Nephron (organoid): ENCODE data around the gene AGAP1.

Experiments
- H3K27ac Mint-ChIP-seq, 3 experiments: 2 replicates each; pipeline ENCODE4 v1.8.0; 2020; ENCODE audit warnings: mixed read lengths in 3 of 3, mild to moderate bottlenecking in 2 of 3, moderate library complexity in 1 of 3
- H3K27me3 Mint-ChIP-seq: 2 replicates; pipeline ENCODE4 v1.8.0; 2021; ENCODE audit warnings: low read depth, mild to moderate bottlenecking, moderate library complexity, mixed read lengths
- H3K36me3 Mint-ChIP-seq: 2 replicates; pipeline ENCODE4 v1.8.0; 2020; ENCODE audit warnings: low read depth, mixed read lengths
- H3K4me1 Mint-ChIP-seq: 2 replicates; pipeline ENCODE4 v1.8.0; 2020; ENCODE audit warnings: mixed read lengths
- H3K4me3 Mint-ChIP-seq, 3 experiments: 2 replicates each; pipeline ENCODE4 v1.8.0; 2020; ENCODE audit warnings: mild to moderate bottlenecking in 3 of 3, mixed read lengths in 3 of 3, moderate library complexity in 2 of 3
- H3K9me3 Mint-ChIP-seq: 2 replicates; pipeline ENCODE4 v1.8.0; 2020; ENCODE audit warnings: mixed read lengths
- CTCF ChIP-seq, 3 experiments: fragments of 200-600 bp; sonication (generic); IDR thresholded peaks; one replicate each; pipeline ENCODE4 v1.5.0; 2021; ENCODE audit warnings: antibody characterized with exemption in 3 of 3; ENCODE audit not compliant: unreplicated experiment in 3 of 3

The AGAP1 gene

GRCh38 chr2:235609746-235610145, 115.9 kb downstream of the AGAP1 start:
- peaks cover 8% of the 10 kb centered on the region for H3K27me3 Mint-ChIP-seq
- H3K9me3 Mint-ChIP-seq, result no peaks in the 10 kb centered on the region
- H3K36me3 Mint-ChIP-seq, result no peaks in the 10 kb centered on the region
- H3K27ac Mint-ChIP-seq, result no peak overlapping the region
- peaks cover 51% of the 10 kb centered on the region for H3K4me1 Mint-ChIP-seq
- no peak overlapping the region for H3K4me3 Mint-ChIP-seq
- no peak for TF ChIP-seq CTCF (IDR thresholded peaks at IDR 0.05; ENCODE audit: unreplicated experiment in 3 of 3)

GRCh38 chr2:235610696-235611257, 116.9 kb downstream of the AGAP1 start:
- Mint-ChIP-seq H3K9me3 (no peaks in the 10 kb centered on the region), H3K4me1 (peaks cover 53% of the 10 kb centered on the region), H3K36me3 (no peaks in the 10 kb centered on the region), H3K4me3 (no peak overlapping the region), H3K27ac (no peak overlapping the region), H3K27me3 (peaks cover 7% of the 10 kb centered on the region)
- TF ChIP-seq CTCF (IDR thresholded peaks at IDR 0.05; ENCODE audit: unreplicated experiment in 3 of 3), result no peak

- H3K27me3 Mint-ChIP-seq, result peaks cover 7% of the 10 kb centered on the region
- H3K9me3 Mint-ChIP-seq, result no peaks in the 10 kb centered on the region
- no peak for TF ChIP-seq CTCF (IDR thresholded peaks at IDR 0.05; ENCODE audit: unreplicated experiment in 3 of 3)
- no peak overlapping the region for H3K4me3 Mint-ChIP-seq
- no peaks in the 10 kb centered on the region for H3K36me3 Mint-ChIP-seq
- H3K27ac Mint-ChIP-seq, result no peak overlapping the region
- peaks cover 49% of the 10 kb centered on the region for H3K4me1 Mint-ChIP-seq
Measured at GRCh38 chr2:235611349-235611748, 117.5 kb downstream of the AGAP1 start.

- Mint-ChIP-seq H3K9me3 (no peaks in the 10 kb centered on the region), H3K27ac (no peak overlapping the region), H3K4me3 (no peak overlapping the region), H3K4me1 (peaks cover 49% of the 10 kb centered on the region), H3K27me3 (peaks cover 7% of the 10 kb centered on the region), H3K36me3 (no peaks in the 10 kb centered on the region)
- TF ChIP-seq CTCF (IDR thresholded peaks at IDR 0.05; ENCODE audit: unreplicated experiment in 3 of 3), result no peak
Measured at GRCh38 chr2:235611756-235612155, 117.9 kb downstream of the AGAP1 start.

- H3K4me3 Mint-ChIP-seq, result no peak overlapping the region
- no peak for TF ChIP-seq CTCF (IDR thresholded peaks at IDR 0.05; ENCODE audit: unreplicated experiment in 3 of 3)
- peaks cover 48% of the 10 kb centered on the region for H3K4me1 Mint-ChIP-seq
- no peaks in the 10 kb centered on the region for H3K36me3 Mint-ChIP-seq
- H3K27ac Mint-ChIP-seq, result no peak overlapping the region
- no peaks in the 10 kb centered on the region for H3K9me3 Mint-ChIP-seq
- H3K27me3 Mint-ChIP-seq, result peaks cover 7% of the 10 kb centered on the region
Measured at GRCh38 chr2:235612181-235612950, 118.5 kb downstream of the AGAP1 start.

GRCh38 chr2:235613649-235614048, 119.8 kb downstream of the AGAP1 start:
- Mint-ChIP-seq H3K9me3 (no peaks in the 10 kb centered on the region), H3K36me3 (peaks cover under 1% of the 10 kb centered on the region), H3K4me1 (peaks cover 41% of the 10 kb centered on the region), H3K27ac (no peak overlapping the region), H3K4me3 (no peak overlapping the region), H3K27me3 (peaks cover 3% of the 10 kb centered on the region)
- TF ChIP-seq CTCF (IDR thresholded peaks at IDR 0.05; ENCODE audit: unreplicated experiment in 3 of 3), result no peak
